ENCODE results near the gene PDXK.

DNA sequence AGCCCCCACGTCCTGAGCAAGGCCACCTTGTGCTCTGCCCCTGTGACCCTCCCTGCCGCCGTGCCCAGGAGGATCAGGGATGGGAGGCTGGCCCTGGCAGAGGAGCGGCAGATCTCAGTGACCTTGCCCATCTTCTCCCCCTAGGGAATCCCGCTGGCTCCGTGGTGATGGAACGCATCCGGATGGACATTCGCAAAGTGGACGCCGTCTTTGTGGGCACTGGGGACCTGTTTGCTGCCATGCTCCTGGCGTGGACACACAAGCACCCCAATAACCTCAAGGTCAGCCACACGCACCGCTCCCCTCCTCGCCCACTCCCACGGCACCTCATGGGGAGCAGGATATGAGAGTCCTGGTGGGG lies 34.5 kb downstream of the PDXK start:
- TF ChIP-seq POLR2A (IDR thresholded peaks at IDR 0.05; ENCODE audit: low read depth, low read length) (peak; percentile 47), MXI1 (IDR thresholded peaks at IDR 0.05; ENCODE audit: low read depth, low read length) (no peak), SUZ12 (IDR thresholded peaks at IDR 0.05; ENCODE audit: unreplicated experiment) (no peak), NRF1 (conservative IDR thresholded peaks at IDR 0.05; ENCODE audit: low read depth, low read length) (no peak), POLR2AphosphoS5 (IDR thresholded peaks at IDR 0.05; ENCODE audit: low read length) (no peak), RFX5 (IDR thresholded peaks at IDR 0.05; ENCODE audit: low read depth, low read length) (no peak)
- TF ChIP-seq, protein P1, sequence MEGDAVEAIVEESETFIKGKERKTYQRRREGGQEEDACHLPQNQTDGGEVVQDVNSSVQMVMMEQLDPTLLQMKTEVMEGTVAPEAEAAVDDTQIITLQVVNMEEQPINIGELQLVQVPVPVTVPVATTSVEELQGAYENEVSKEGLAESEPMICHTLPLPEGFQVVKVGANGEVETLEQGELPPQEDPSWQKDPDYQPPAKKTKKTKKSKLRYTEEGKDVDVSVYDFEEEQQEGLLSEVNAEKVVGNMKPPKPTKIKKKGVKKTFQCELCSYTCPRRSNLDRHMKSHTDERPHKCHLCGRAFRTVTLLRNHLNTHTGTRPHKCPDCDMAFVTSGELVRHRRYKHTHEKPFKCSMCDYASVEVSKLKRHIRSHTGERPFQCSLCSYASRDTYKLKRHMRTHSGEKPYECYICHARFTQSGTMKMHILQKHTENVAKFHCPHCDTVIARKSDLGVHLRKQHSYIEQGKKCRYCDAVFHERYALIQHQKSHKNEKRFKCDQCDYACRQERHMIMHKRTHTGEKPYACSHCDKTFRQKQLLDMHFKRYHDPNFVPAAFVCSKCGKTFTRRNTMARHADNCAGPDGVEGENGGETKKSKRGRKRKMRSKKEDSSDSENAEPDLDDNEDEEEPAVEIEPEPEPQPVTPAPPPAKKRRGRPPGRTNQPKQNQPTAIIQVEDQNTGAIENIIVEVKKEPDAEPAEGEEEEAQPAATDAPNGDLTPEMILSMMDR (IDR thresholded peaks at IDR 0.05 in 2 of 3, conservative IDR thresholded peaks at IDR 0.05 in 1 of 3; ENCODE audit: control insufficient read depth in 2 of 3, extremely low read depth in 1 of 3, insufficient read depth in 1 of 3, low read depth in 3 of 3, low read length in 3 of 3): no peak

Measured in GM12878 (cell line).